NCI-H2227 (cell line): Measurements from ENCODE around the gene SPC25.

Experiments used
- DNase-seq: peaks from one replicate; lab custom pipeline; 2025; ENCODE audit not compliant: unreplicated experiment; lab: John Stamatoyannopoulos, UW

The SPC25 gene

DNA sequence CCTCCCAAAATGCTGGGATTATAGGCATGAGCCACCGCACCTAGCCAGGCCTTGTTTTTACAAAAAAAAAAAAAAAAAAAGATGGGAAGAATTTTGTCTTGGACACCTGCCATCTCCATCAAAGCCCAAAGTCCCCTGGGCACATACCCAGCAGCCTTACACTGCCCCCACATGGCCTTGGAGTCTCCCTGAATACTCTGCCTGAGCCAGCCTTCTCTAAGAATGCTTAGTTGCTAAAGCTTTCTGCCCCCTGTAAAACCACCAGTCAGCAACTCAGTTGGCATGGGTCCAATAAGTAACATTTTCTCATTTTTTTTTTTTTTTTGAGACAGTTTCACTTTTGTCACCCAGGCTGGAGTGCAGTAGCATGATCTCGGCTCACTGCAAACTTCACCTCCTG lies 40.6 kb downstream of the SPC25 start:
- DNase-seq: peak; percentile 19

DNA sequence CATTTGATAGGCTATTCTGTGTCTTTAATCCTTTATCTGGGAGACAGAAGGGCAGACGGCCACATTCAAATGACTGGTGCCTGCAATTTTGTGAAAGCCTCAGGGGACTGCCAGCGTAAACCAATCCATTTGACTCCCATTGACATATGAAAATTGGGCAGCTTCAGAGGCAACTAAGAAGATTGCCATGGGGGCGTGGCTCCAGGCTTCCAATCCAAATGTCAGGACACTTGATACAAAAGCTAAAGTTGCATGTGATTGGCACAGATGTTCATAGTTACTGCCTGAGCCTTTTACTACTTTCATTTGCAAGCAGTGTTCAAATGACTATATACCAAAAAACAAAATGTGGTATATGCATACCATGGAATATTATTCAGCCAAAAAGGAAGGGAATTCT lies 42.0 kb downstream of the SPC25 start:
- DNase-seq: peak; percentile 41

DNA sequence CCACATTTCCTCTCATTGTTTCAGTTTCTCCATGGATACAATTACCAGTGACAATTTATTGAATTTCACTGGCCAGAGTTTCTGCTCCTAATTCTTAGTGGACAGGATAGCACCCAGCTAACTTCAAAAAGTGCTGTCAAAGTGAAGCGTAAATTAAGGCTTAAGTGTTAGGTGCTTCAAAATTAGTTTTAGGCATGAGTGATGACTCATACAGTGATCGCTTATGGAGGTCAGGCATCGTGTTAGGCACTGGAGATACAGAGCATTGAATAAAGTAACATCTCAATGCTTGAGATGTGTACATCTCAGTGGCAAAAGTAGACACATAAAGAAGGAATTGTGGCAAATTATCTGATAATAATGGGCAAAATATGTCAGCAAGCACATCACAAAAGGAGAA lies 47.0 kb downstream of the SPC25 start:
- DNase-seq: no peak

DNA sequence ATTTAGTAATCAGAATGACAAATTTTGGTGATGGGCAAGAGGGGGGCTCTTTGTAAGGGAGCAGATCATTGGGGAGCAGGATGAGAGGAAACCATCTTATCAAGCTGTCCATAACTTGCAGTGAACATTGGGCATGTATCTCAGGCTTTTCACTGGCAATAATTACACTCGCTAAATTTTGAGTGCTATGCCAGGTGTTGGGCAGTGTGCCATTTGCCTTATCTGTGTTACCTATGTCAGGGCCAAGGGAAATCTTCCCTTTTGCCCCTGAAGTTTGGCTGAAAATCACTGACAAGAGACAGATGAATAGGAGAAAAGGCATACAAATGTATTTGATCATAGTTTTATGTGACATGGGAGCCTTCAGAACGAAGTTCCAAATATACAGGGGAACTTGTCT lies 48.8 kb downstream of the SPC25 start:
- DNase-seq: no peak

DNA sequence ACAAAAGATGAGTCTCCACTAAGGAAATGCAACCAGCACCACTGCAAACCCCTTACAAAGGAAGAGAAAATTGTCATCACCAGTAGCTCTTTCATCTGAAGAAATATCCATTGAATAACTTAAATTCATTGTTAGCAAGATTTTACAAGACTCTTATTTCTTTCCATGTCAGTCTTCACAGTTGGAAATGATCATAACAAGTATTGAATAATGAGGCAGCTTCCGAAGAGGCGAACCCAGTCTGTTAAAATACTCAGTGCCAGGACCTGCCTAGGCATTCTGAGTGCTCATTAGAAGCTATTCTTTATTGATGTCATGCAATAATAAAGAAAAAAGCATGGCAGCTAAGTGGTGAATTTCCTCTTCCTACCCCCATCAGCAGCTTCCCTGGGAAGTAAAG lies 54.3 kb downstream of the SPC25 start:
- DNase-seq: no peak

DNA sequence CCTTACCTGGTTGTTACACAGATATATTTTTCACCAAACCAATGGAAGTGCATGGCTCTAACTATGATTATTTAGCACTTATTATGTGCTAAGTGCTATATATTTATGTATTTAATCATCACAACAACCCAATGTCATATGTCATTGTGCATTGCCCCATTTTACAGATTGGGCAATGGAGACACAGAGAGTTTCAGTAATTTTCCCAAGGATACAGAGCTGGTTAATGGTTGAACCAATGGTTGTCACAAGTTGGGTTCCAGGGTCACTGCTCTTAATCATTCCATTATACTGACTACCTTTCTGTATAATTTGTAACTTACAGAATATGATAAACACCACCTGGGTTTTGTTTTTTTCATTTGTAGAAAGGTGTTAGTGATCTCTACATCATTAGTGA lies 58.6 kb downstream of the SPC25 start:
- no peak for DNase-seq

DNA sequence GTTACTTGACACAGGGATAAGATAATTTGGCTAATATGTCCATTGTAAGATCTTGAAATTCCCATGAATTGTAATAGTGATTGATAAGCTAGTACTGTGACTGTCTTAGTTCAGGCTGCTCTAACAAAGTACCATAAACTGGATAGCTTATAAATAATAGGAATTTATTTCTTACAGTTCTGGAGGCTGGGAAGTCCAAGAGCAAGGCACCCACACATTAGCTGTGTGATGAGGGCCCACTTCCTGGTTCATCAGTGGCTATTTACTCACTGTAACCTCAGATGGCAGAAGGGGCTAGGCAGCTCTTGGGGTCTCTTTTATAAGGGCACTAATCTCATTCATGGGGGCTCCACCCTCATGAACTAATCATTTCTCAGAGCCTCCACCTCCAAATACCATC lies 59.3 kb downstream of the SPC25 start:
- DNase-seq: no peak

DNA sequence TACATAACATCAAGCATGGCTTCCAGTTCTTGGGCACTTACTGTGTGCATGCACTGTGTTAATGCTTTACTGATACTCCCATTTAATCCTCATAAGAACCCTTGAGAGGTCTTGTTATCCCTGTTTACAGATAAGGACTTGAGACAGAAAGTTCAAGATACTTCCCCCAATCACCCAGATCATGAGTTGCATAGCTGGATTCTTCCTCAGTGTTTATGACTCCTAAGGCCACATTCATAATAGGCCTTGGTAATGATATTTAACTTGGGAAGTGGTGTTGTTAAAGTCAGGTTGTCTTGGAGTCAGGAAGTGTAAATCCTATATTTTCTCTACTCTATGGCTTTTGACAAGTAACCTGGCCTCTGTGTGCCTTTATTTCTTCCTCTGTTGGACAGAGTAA lies 65.1 kb downstream of the SPC25 start:
- no peak for DNase-seq

DNA sequence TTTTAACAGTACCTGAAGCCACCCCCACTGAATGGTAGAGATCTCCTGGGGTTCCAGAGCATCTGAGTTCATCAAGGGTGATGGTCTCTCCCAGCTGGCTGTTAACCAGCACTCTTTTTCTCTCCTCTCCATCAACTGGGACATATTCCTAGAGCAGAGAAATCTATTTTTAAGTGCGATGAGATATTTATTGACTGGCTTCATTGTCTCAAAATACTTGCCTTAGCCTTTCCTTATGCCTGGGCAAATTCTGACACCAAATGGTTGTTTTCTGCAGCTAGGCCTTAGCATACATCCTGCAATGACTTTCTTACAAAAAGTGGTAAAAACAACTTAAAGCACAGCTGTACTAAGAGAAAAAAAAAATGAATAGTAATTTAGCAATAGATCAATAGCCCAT lies 68.2 kb downstream of the SPC25 start:
- DNase-seq: no peak

DNA sequence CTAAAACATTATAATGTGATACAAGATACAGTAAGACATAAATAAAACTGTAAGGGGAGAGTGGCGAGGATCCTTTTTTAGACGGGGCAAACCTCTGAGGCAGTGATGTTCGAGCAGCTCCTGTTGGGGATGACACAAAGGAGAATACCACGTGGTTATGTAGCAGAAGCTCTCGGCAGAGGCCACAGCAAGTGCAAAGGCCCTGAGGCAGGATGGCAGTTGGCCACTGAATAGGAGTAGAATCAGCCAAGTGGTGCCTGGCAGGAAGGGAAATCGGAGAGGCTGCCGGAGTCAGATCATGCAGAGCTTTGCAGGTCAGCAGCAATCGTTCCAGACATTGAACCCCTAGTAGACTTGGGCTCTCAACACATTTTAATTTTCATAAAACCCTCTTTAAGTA lies 68.7 kb downstream of the SPC25 start:
- DNase-seq: no peak
